Endodermal cell (in vitro differentiated cells): ENCODE results near the gene ZBTB20. TPM values are rescaled to one million over a fixed set of nuclear protein-coding genes. Genes with fewer than 3 reads are reported as not detected.

Source experiments
- DNase-seq: peaks from one replicate; pipeline ENCODE4 v3.0.0-alpha.2; 2017
- H3K27ac ChIP-seq: 2 replicates; pipeline ENCODE4 v1.5.1; 2013; ENCODE audit warnings: mild to moderate bottlenecking, low read depth, low read length, moderate library complexity
- H3K27me3 ChIP-seq: 2 replicates; pipeline ENCODE4 v1.6.1; 2013; ENCODE audit warnings: mild to moderate bottlenecking, low read length, moderate library complexity; ENCODE audit not compliant: insufficient read depth, control insufficient read depth, poor library complexity, severe bottlenecking
- H3K36me3 ChIP-seq: 2 replicates; pipeline ENCODE4 v1.7.0; 2013; ENCODE audit warnings: mild to moderate bottlenecking, low read length, moderate library complexity; ENCODE audit not compliant: control insufficient read depth, insufficient read depth
- H3K4me1 ChIP-seq: one replicate; pipeline ENCODE4 v1.7.0; 2013; ENCODE audit warnings: low read length; ENCODE audit not compliant: control insufficient read depth, insufficient read depth
- H3K4me3 ChIP-seq: 2 replicates; pipeline ENCODE4 v1.5.1; 2013; ENCODE audit warnings: mild to moderate bottlenecking, low read length, moderate library complexity
- H3K9ac ChIP-seq: 2 replicates; pipeline ENCODE4 v1.6.1; 2013; ENCODE audit warnings: mild to moderate bottlenecking, low read length, moderate library complexity; ENCODE audit not compliant: poor library complexity, severe bottlenecking; ENCODE audit errors: extremely low read depth
- H3K9me3 ChIP-seq: 2 replicates; pipeline ENCODE4 v1.6.1; 2013; ENCODE audit warnings: mild to moderate bottlenecking, low read length, moderate library complexity; ENCODE audit not compliant: control insufficient read depth
- H3K27ac Mint-ChIP-seq: 2 replicates; pipeline ENCODE4 v1.8.0; 2020; ENCODE audit warnings: mixed read lengths
- H3K27me3 Mint-ChIP-seq: 2 replicates; pipeline ENCODE4 v1.8.0; 2021; ENCODE audit warnings: mild to moderate bottlenecking, mixed read lengths; ENCODE audit not compliant: insufficient read depth
- H3K36me3 Mint-ChIP-seq: 2 replicates; pipeline ENCODE4 v1.8.0; 2020; ENCODE audit warnings: low read depth, mixed read lengths
- H3K4me1 Mint-ChIP-seq: 2 replicates; pipeline ENCODE4 v1.8.0; 2020; ENCODE audit warnings: mixed read lengths
- H3K4me3 Mint-ChIP-seq: 2 replicates; pipeline ENCODE4 v1.8.0; 2020; ENCODE audit warnings: mild to moderate bottlenecking, moderate library complexity, mixed read lengths
- H3K9me3 Mint-ChIP-seq: 2 replicates; pipeline ENCODE4 v1.8.0; 2020; ENCODE audit warnings: mild to moderate bottlenecking, mixed read lengths
- WGBS, 2 experiments: methylation state at CpG; one replicate each; pipeline versions ENCODE4 v1.1.5 to v1.1.7; 2013; ENCODE audit warnings: missing lambda C conversion rate in 2 of 2, mixed read lengths in 1 of 2; ENCODE audit not compliant: insufficient coverage in 1 of 2, insufficient read length in 1 of 2; 5-methylcytosine and 5-hydroxymethylcytosine counted together
- total RNA-seq, 2 donors: library from RNA; stranded (reverse); fragmentation: NEBNext Ultra II Directional in 1 of 2; extraction: Animal tissue kit (Norgen Biotek cat#: 25700) in 1 of 2; gene quantifications; 2 replicates in 1 of 2; 3 replicates in 1 of 2; pipeline ENCODE4 v1.2.1, GENCODE V29; 2021
- TF ChIP-seq, protein P1 (sequence below): fragments of 200-600 bp; sonication (generic); conservative IDR thresholded peaks from 2 replicates; pipeline ENCODE4 v1.5.0; 2021; ENCODE audit warnings: antibody characterized with exemption, mild to moderate bottlenecking

ZBTB20 gene
- total RNA-seq, 2 donors from 2014 or later: 1.6 to 2.9 TPM

DNA sequence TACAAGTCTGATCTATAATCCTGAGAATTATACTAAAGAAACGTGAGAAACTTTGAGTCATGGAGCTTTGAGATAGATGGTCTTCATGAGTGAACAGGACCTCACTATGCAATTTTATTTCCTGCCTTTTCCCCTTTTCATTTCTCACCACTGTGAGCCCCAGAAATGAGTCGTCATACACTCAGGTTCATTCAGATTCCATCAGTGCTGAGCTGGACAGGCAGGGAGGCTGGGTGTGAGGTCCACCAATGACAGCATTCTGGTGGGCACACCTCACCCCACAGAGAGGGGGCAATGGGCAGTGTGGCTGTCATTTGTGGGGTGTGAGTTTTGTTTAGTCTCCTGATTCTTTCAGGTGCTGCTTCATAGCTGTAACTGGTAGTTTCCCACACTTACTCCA lies 836.4 kb downstream of the ZBTB20 start:
- no peak overlapping the region for H3K4me3 Mint-ChIP-seq
- TF ChIP-seq, protein P1, sequence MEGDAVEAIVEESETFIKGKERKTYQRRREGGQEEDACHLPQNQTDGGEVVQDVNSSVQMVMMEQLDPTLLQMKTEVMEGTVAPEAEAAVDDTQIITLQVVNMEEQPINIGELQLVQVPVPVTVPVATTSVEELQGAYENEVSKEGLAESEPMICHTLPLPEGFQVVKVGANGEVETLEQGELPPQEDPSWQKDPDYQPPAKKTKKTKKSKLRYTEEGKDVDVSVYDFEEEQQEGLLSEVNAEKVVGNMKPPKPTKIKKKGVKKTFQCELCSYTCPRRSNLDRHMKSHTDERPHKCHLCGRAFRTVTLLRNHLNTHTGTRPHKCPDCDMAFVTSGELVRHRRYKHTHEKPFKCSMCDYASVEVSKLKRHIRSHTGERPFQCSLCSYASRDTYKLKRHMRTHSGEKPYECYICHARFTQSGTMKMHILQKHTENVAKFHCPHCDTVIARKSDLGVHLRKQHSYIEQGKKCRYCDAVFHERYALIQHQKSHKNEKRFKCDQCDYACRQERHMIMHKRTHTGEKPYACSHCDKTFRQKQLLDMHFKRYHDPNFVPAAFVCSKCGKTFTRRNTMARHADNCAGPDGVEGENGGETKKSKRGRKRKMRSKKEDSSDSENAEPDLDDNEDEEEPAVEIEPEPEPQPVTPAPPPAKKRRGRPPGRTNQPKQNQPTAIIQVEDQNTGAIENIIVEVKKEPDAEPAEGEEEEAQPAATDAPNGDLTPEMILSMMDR: no peak
- H3K27me3 ChIP-seq: no peaks in the 10 kb centered on the region
- no peaks in the 10 kb centered on the region for H3K27me3 Mint-ChIP-seq
- no peak overlapping the region for H3K27ac Mint-ChIP-seq
- no peak overlapping the region for H3K4me3 ChIP-seq
- no peaks in the 10 kb centered on the region for H3K9me3 ChIP-seq
- no peak overlapping the region for H3K27ac ChIP-seq
- no peaks in the 10 kb centered on the region for H3K9me3 Mint-ChIP-seq
- no peak overlapping the region for H3K9ac ChIP-seq
- WGBS, 2 experiments: 83 to 85% methylated on average over 1 to 2 of the region's 2 CpGs
- DNase-seq: no peak
- H3K4me1 ChIP-seq: no peaks in the 10 kb centered on the region
- H3K36me3 ChIP-seq: no peaks in the 10 kb centered on the region
- no peaks in the 10 kb centered on the region for H3K36me3 Mint-ChIP-seq
- no peaks in the 10 kb centered on the region for H3K4me1 Mint-ChIP-seq

DNA sequence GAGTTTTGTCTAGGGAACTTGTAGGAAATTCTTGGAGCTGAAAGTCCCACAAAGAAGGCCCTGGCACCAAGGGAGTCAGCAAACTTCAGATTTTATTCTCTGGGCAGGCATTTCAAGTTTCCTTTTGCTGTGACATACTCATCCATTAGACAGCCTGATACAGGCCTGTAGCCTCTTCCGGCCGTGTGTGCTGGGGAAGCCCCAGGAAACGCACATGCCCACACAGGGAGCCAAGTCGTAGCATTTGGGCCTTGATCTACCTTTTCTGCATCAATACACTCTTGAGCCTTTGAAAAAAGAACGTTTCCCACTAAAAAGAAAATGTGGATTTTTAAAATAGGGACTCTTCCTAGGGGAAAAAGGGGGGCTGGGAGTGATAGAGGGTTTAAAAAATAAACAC lies 838.3 kb downstream of the ZBTB20 start:
- Histone ChIP-seq H3K4me3 (no peak overlapping the region), H3K9me3 (no peaks in the 10 kb centered on the region), H3K27me3 (no peaks in the 10 kb centered on the region), H3K4me1 (no peaks in the 10 kb centered on the region), H3K27ac (no peak overlapping the region), H3K36me3 (no peaks in the 10 kb centered on the region), H3K9ac (no peak overlapping the region)
- no peak overlapping the region for H3K27ac Mint-ChIP-seq
- no peak for DNase-seq
- no peaks in the 10 kb centered on the region for H3K27me3 Mint-ChIP-seq
- WGBS, 2 experiments: 86 to 89% methylated on average over 4 to 5 of the region's 5 CpGs
- H3K4me3 Mint-ChIP-seq: no peak overlapping the region
- TF ChIP-seq, protein P1: no peak
- H3K9me3 Mint-ChIP-seq: no peaks in the 10 kb centered on the region
- no peaks in the 10 kb centered on the region for H3K36me3 Mint-ChIP-seq
- H3K4me1 Mint-ChIP-seq: no peaks in the 10 kb centered on the region

DNA sequence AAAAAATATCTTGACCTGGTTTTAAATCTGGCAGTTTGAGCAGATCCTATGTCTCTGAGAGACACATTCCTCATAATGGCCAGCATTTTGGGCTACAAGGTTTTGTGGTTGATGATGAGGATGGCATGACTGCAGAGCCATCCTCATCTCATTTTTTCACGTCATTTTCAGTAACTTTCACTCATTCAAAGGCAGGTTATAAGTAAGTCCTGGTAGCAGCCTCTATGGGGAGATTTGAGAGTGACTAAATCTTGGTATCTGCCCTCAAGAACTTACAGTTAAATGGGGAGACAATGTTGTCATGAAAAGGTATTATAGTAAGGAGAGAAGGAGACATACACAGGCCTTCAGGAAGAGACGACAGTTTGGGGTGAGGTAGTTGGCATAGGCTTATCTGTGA lies 838.7 kb downstream of the ZBTB20 start:
- no peaks in the 10 kb centered on the region for H3K4me1 Mint-ChIP-seq
- no peaks in the 10 kb centered on the region for H3K36me3 Mint-ChIP-seq
- H3K27me3 ChIP-seq: no peaks in the 10 kb centered on the region
- no peak for DNase-seq
- no peaks in the 10 kb centered on the region for H3K36me3 ChIP-seq
- H3K9me3 ChIP-seq: no peaks in the 10 kb centered on the region
- H3K4me1 ChIP-seq: no peaks in the 10 kb centered on the region
- H3K9ac ChIP-seq: no peak overlapping the region
- no peak overlapping the region for H3K27ac ChIP-seq
- H3K27me3 Mint-ChIP-seq: no peaks in the 10 kb centered on the region
- no peak overlapping the region for H3K4me3 ChIP-seq
- H3K4me3 Mint-ChIP-seq: no peak overlapping the region
- no peak overlapping the region for H3K27ac Mint-ChIP-seq
- H3K9me3 Mint-ChIP-seq: no peaks in the 10 kb centered on the region
- TF ChIP-seq, protein P1: no peak
- 99 to 100% methylated on average over 1 to 2 of the region's 2 CpGs for WGBS, 2 experiments
